GM19099 (cell line): ENCODE data around the gene CACNA2D3.

Experiments
- POLR2A ChIP-seq: IDR thresholded peaks from 3 replicates; pipeline ENCODE4 v1.6.1; 2011; ENCODE audit warnings: low read depth; ENCODE audit not compliant: insufficient read length; ENCODE audit errors: extremely low read depth

CACNA2D3 gene

GRCh38 chr3:54861248-54862067 lies 739.1 kb downstream of the CACNA2D3 start:
- TF ChIP-seq POLR2A = no peak

GRCh38 chr3:54862526-54862925 lies 740.2 kb downstream of the CACNA2D3 start:
- no peak for TF ChIP-seq POLR2A

GRCh38 chr3:54863366-54863765 lies 741.0 kb downstream of the CACNA2D3 start:
- no peak for TF ChIP-seq POLR2A

GRCh38 chr3:54863786-54864185 lies 741.4 kb downstream of the CACNA2D3 start:
- no peak for TF ChIP-seq POLR2A

- no peak for TF ChIP-seq POLR2A
Measured at GRCh38 chr3:54865316-54865715, 743.0 kb downstream of the CACNA2D3 start.

- no peak for TF ChIP-seq POLR2A
Measured at GRCh38 chr3:54866251-54866650, 743.9 kb downstream of the CACNA2D3 start.

GRCh38 chr3:54870423-54870822 lies 748.1 kb downstream of the CACNA2D3 start:
- no peak for TF ChIP-seq POLR2A

- TF ChIP-seq POLR2A = no peak
Measured at GRCh38 chr3:54871867-54872266, 749.5 kb downstream of the CACNA2D3 start.

GRCh38 chr3:54873059-54874010 lies 751.0 kb downstream of the CACNA2D3 start:
- TF ChIP-seq POLR2A = no peak

GRCh38 chr3:54874816-54875556 lies 752.6 kb downstream of the CACNA2D3 start:
- no peak for TF ChIP-seq POLR2A

GRCh38 chr3:54875596-54876268 lies 753.4 kb downstream of the CACNA2D3 start:
- TF ChIP-seq POLR2A = no peak

GRCh38 chr3:54876694-54877093 lies 754.3 kb downstream of the CACNA2D3 start:
- TF ChIP-seq POLR2A = no peak

GRCh38 chr3:54877730-54878129 lies 755.4 kb downstream of the CACNA2D3 start:
- no peak for TF ChIP-seq POLR2A

- no peak for TF ChIP-seq POLR2A
Measured at GRCh38 chr3:54878145-54878544, 755.8 kb downstream of the CACNA2D3 start.
